K562 (cell line): ENCODE measurements around the gene LRRC25. TPM values are rescaled to one million over a fixed set of nuclear protein-coding genes. Genes with fewer than 3 reads are reported as not detected.

ENCODE experiments used
- CBX3 ChIP-seq, 2 experiments: IDR thresholded peaks; 1 replicate in 1 of 2; 2 replicates in 1 of 2; pipeline ENCODE4 v1.6.1; 2012; ENCODE audit warnings: inconsistent platforms in 2 of 2, low read length in 2 of 2, borderline replicate concordance in 1 of 2, control low read depth in 1 of 2
- CTCF ChIP-seq, 3 experiments: IDR thresholded peaks in 2 of 3; conservative IDR thresholded peaks in 1 of 3; 2 replicates each; pipeline ENCODE4 v1.5.1; 2011 to 2012; ENCODE audit warnings: low read length in 3 of 3, mild to moderate bottlenecking in 3 of 3, control low read depth in 2 of 3, improper control_type of control experiment in 1 of 3, inconsistent platforms in 1 of 3, low read depth in 1 of 3, mixed read lengths in 1 of 3, moderate library complexity in 1 of 3; ENCODE audit not compliant: insufficient read depth in 2 of 3
- CTCFL ChIP-seq: IDR thresholded peaks from 2 replicates; pipeline ENCODE4 v1.6.1; 2011; ENCODE audit warnings: borderline replicate concordance, low read depth, mild to moderate bottlenecking, moderate library complexity, low read length; ENCODE audit not compliant: insufficient read depth, poor library complexity, severe bottlenecking
- ELK3 ChIP-seq: fragments of 450-650 bp; formaldehyde crosslinking; IDR thresholded peaks from 2 replicates; pipeline ENCODE4 v1.4.0; 2020; ENCODE audit warnings: mild to moderate bottlenecking
- ETV5 ChIP-seq: sonication (generic); formaldehyde crosslinking; IDR thresholded peaks from 2 replicates; pipeline ENCODE4 v1.4.0; 2020; ENCODE audit warnings: low read depth, mild to moderate bottlenecking, missing genetic modification reagents
- FOXJ2 ChIP-seq: fragments of 200-800 bp; sonication (Bioruptor generic); IDR thresholded peaks from 2 replicates; pipeline ENCODE4 v1.6.1; 2016; ENCODE audit warnings: missing genetic modification characterization, missing compliant biosample characterization
- ILF3 ChIP-seq: fragments of 450-650 bp; IDR thresholded peaks from 2 replicates; pipeline ENCODE4 v1.6.1; 2018; ENCODE audit warnings: antibody characterized with exemption, mild to moderate bottlenecking, moderate library complexity, borderline replicate concordance
- PHB2 ChIP-seq: fragments of 450-650 bp; IDR thresholded peaks from 2 replicates; pipeline ENCODE4 v1.6.1; 2017; ENCODE audit warnings: low read depth
- RBM25 ChIP-seq: fragments of 200-400 bp; formaldehyde crosslinking; IDR thresholded peaks from 2 replicates; pipeline ENCODE4 v1.6.1; 2018; ENCODE audit warnings: low read length, low read depth, moderate library complexity; ENCODE audit not compliant: severe bottlenecking
- SIN3A ChIP-seq, 2 experiments: fragments of 150-350 bp in 1 of 2; IDR thresholded peaks; 2 replicates each; pipeline ENCODE4 v1.6.1; 2011 to 2016; ENCODE audit warnings: borderline replicate concordance in 2 of 2, low read depth in 2 of 2, low read length in 2 of 2, mild to moderate bottlenecking in 2 of 2, moderate library complexity in 2 of 2; ENCODE audit not compliant: control insufficient read depth in 1 of 2
- TCF7 ChIP-seq: sonication (generic); IDR thresholded peaks from 2 replicates; pipeline ENCODE4 v1.6.1; 2016; ENCODE audit warnings: antibody characterized with exemption, borderline replicate concordance
- TEAD4 ChIP-seq, 2 experiments: sonication (generic) in 1 of 2; formaldehyde crosslinking in 1 of 2; IDR thresholded peaks; 2 replicates each; pipeline versions ENCODE4 v1.6.1 to v1.8.0; 2012 to 2022; ENCODE audit warnings: borderline replicate concordance in 1 of 2, inconsistent platforms in 1 of 2, low read length in 1 of 2, mild to moderate bottlenecking in 1 of 2, missing genetic modification reagents in 1 of 2
- ZBTB49 ChIP-seq: sonication (generic); formaldehyde crosslinking; IDR thresholded peaks from 2 replicates; pipeline ENCODE4 v1.8.0; 2022; ENCODE audit warnings: missing genetic modification reagents, mild to moderate bottlenecking, borderline replicate concordance
- ZNF384 ChIP-seq: IDR thresholded peaks from 2 replicates; pipeline ENCODE4 v1.6.1; 2012; ENCODE audit warnings: low read depth, low read length, improper control_type of control experiment
- ZNF398 ChIP-seq: fragments of 250-450 bp; sonication (Bioruptor Pico); IDR thresholded peaks from 2 replicates; pipeline ENCODE4 v1.8.0; 2021; ENCODE audit warnings: moderate library complexity, mild to moderate bottlenecking, inconsistent platforms
- polyA plus RNA-seq, 8 experiments: library from polyadenylated mRNA; depleted of rRNA in 4 of 8; stranded (reverse) in 5 of 8; unstranded in 3 of 8; fragments of >200 nt; fragmentation: Nextera tagmentation in 2 of 8; fragmentation: Illumina TruSeq in 1 of 8; extraction: Ambion mirVana in 2 of 8; extraction: Trizol in 1 of 8; gene quantifications; 2 replicates each; pipeline versions ENCODE4 v1.2.1 to v1.2.3, GENCODE V29; 2011 to 2014; ENCODE audit warnings: inconsistent platforms in 1 of 8, missing spikeins in 1 of 8
- total RNA-seq, 7 experiments: library from RNA; depleted of rRNA in 6 of 7; stranded (reverse); fragments of >200 nt in 6 of 7; fragmentation: Illumina TruSeq in 2 of 7; extraction: Trizol in 2 of 7; gene quantifications; 2 replicates each; pipeline versions ENCODE4 v1.2.1 to v1.2.3, GENCODE V29; 2011 to 2021; ENCODE audit warnings: low replicate concordance in 1 of 7

The LRRC25 gene
- total and polyA plus RNA-seq, 9 of the 15 experiments (the other 6 are each of a cell fraction or from before 2014, with no cell fraction given): 0.07 to 0.36 (median 0.10) TPM; not detected in 3

- no peak for TF ChIP-seq ZNF398 (CRISPR knock-in tag)
- no peak for TF ChIP-seq ETV5 (CRISPR knock-in tag)
- no peak; a peak in 1 of 4 replicates for TF ChIP-seq SIN3A (IDR thresholded peaks at IDR 0.05; ENCODE audit: borderline replicate concordance in 2 of 2, control insufficient read depth in 1 of 2, low read depth in 2 of 2, low read length in 2 of 2)
- TF ChIP-seq ZNF384: peak; percentile 10; the same call in 1 of the 2 replicates
- no peak for TF ChIP-seq CTCFL
- TF ChIP-seq RBM25: peak; percentile 40
- 0 out of 2 replicates have a peak, but pooled peaks have one; percentile 23 for TF ChIP-seq ZBTB49
- TF ChIP-seq PHB2: no peak; the same call in 1 of the 2 replicates
- TF ChIP-seq TCF7: no peak
- TF ChIP-seq ELK3 (CRISPR knock-in tag): no peak
- TF ChIP-seq CBX3 (IDR thresholded peaks at IDR 0.05; ENCODE audit: borderline replicate concordance in 1 of 2, low read length in 2 of 2): no peak
- TF ChIP-seq ILF3: 0 out of 2 replicates have a peak, but pooled peaks have one; percentile 25
- TF ChIP-seq FOXJ2 (tag): 0 out of 2 replicates have a peak, but pooled peaks have one; percentile 17
- TF ChIP-seq TEAD4 (IDR thresholded peaks at IDR 0.05; ENCODE audit: low read length): no peak
- 0 out of 2 replicates have a peak, but pooled peaks have one; percentile 18 for TF ChIP-seq TEAD4 (CRISPR knock-in tag; IDR thresholded peaks at IDR 0.05; ENCODE audit: borderline replicate concordance)
- TF ChIP-seq CTCF (IDR thresholded peaks at IDR 0.05 in 2 of 3, conservative IDR thresholded peaks at IDR 0.05 in 1 of 3; ENCODE audit: insufficient read depth in 2 of 3, low read depth in 1 of 3, low read length in 3 of 3): no peak
Measured at GRCh38 chr19:18388960-18389725, 8.3 kb downstream of the LRRC25 start (continued).
